KMS-11 (cell line): ENCODE data around the gene FHOD3.
A peak's percentile ranks its signal among the peaks of the same experiment; 100 is the strongest.

Experiments used
- H2AFZ ChIP-seq: fragments of 200-600 bp; sonication (generic); 2 replicates; pipeline ENCODE4 v1.6.1; 2016; ENCODE audit warnings: antibody characterized with exemption, mixed run types, low read depth
- H3K27ac ChIP-seq: fragments of 200-600 bp; sonication (generic); 2 replicates; pipeline ENCODE4 v1.6.1; 2016; ENCODE audit warnings: mild to moderate bottlenecking, mixed run types
- H3K27me3 ChIP-seq: fragments of 200-600 bp; sonication (generic); 2 replicates; pipeline ENCODE4 v1.6.1; 2017; ENCODE audit warnings: mild to moderate bottlenecking, low read depth, mixed run types, moderate library complexity; ENCODE audit not compliant: insufficient read depth
- H3K36me3 ChIP-seq: fragments of 200-600 bp; sonication (generic); 2 replicates; pipeline ENCODE4 v1.6.1; 2017; ENCODE audit warnings: mild to moderate bottlenecking, mixed run types; ENCODE audit not compliant: insufficient read depth
- H3K4me1 ChIP-seq: fragments of 200-600 bp; sonication (generic); 2 replicates; pipeline ENCODE4 v1.6.1; 2016; ENCODE audit warnings: mild to moderate bottlenecking, low read depth, mixed run types; ENCODE audit not compliant: poor library complexity, severe bottlenecking
- H3K4me2 ChIP-seq: fragments of 200-600 bp; sonication (generic); 2 replicates; pipeline ENCODE4 v1.7.0; 2016; ENCODE audit warnings: mild to moderate bottlenecking, mixed run types
- H3K4me3 ChIP-seq: fragments of 200-600 bp; sonication (generic); IDR thresholded peaks from 2 replicates; pipeline ENCODE4 v1.6.1; 2017; ENCODE audit warnings: low read depth, low read length, mixed read lengths; ENCODE audit not compliant: insufficient read depth
- H3K79me2 ChIP-seq: fragments of 200-600 bp; sonication (generic); 2 replicates; pipeline ENCODE4 v1.6.1; 2016; ENCODE audit warnings: low read depth, mixed run types; ENCODE audit not compliant: insufficient read depth
- H3K9ac ChIP-seq: fragments of 200-600 bp; sonication (generic); 2 replicates; pipeline ENCODE4 v1.6.1; 2016; ENCODE audit warnings: mild to moderate bottlenecking, mixed run types
- H4K20me1 ChIP-seq: fragments of 200-600 bp; sonication (generic); 2 replicates; pipeline ENCODE4 v1.6.1; 2016; ENCODE audit warnings: mild to moderate bottlenecking, mixed run types; ENCODE audit not compliant: insufficient read depth
- TF ChIP-seq, protein P1 (sequence below): fragments of 200-600 bp; sonication (generic); conservative IDR thresholded peaks from 2 replicates; pipeline ENCODE4 v1.6.1; 2017; ENCODE audit warnings: low read depth, mild to moderate bottlenecking, antibody characterized with exemption, low read length, moderate library complexity, mixed read lengths

FHOD3 gene

GRCh38 chr18:36297417-36298125 is at the start of gene FHOD3:
Gene FHOD3, plus strand, starts transcription at chr18:36297713. Its CDS starts 123 bp downstream, at chr18:36297836.
- H3K9ac ChIP-seq: peak within 1 kb of the TSS; percentile 55; the same call in 1 of the 2 replicates

GRCh38 chr18:36249392-36249791 is 48.1 kb upstream of the FHOD3 start:
- TF ChIP-seq, protein P1, sequence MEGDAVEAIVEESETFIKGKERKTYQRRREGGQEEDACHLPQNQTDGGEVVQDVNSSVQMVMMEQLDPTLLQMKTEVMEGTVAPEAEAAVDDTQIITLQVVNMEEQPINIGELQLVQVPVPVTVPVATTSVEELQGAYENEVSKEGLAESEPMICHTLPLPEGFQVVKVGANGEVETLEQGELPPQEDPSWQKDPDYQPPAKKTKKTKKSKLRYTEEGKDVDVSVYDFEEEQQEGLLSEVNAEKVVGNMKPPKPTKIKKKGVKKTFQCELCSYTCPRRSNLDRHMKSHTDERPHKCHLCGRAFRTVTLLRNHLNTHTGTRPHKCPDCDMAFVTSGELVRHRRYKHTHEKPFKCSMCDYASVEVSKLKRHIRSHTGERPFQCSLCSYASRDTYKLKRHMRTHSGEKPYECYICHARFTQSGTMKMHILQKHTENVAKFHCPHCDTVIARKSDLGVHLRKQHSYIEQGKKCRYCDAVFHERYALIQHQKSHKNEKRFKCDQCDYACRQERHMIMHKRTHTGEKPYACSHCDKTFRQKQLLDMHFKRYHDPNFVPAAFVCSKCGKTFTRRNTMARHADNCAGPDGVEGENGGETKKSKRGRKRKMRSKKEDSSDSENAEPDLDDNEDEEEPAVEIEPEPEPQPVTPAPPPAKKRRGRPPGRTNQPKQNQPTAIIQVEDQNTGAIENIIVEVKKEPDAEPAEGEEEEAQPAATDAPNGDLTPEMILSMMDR: no peak
- no peaks in the 10 kb centered on the region for H3K79me2 ChIP-seq
- no peaks in the 10 kb centered on the region for H4K20me1 ChIP-seq
- H3K4me2 ChIP-seq: no peak overlapping the region
- no peaks in the 10 kb centered on the region for H3K4me1 ChIP-seq
- no peaks in the 10 kb centered on the region for H3K27me3 ChIP-seq
- H3K36me3 ChIP-seq: no peaks in the 10 kb centered on the region; the same call in 1 of the 2 replicates
- H3K4me3 ChIP-seq: no peak overlapping the region
- no peak overlapping the region for H2AFZ ChIP-seq
- H3K9ac ChIP-seq: no peak overlapping the region
- H3K27ac ChIP-seq: no peak overlapping the region

More at GRCh38 chr18:36297417-36298125, at the start of gene FHOD3:
- peaks cover 3% of the 10 kb centered on the region; the same call in 1 of the 2 replicates for H3K27me3 ChIP-seq
- no peaks in the 10 kb centered on the region for H4K20me1 ChIP-seq
- H3K27ac ChIP-seq: no peak within 1 kb of the TSS
- TF ChIP-seq, protein P1: no peak
- peak within 1 kb of the TSS; percentile 95 for H3K4me2 ChIP-seq
- peak within 1 kb of the TSS; percentile 100 for H2AFZ ChIP-seq
- peaks cover 5% of the 10 kb centered on the region for H3K4me1 ChIP-seq
- no peaks in the 10 kb centered on the region for H3K36me3 ChIP-seq
- H3K79me2 ChIP-seq: no peaks in the 10 kb centered on the region
- H3K4me3 ChIP-seq: no peak within 1 kb of the TSS

DNA sequence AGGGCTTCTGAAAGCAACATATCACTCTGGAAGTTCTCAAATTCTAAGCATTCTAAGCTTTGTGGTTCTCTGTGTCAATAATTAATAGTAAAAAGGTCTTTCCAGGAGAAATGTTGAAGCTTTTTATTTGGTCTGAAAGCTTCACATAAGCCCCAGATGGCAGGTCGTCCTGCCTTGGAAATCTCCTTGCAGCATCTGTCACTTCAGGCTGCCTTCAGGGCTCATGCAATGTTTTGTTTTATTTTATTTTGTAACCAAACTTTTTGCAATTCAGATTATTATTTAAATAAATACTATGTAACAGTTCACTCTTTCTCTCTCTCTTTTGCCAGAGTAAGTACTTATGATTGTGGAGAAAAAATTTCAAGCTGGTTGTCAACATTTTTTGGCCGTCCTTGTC is 46.7 kb upstream of the FHOD3 start:
- Histone ChIP-seq H3K36me3 (no peaks in the 10 kb centered on the region; the same call in 1 of the 2 replicates), H2AFZ (no peak overlapping the region), H3K27ac (no peak overlapping the region), H3K9ac (no peak overlapping the region), H4K20me1 (no peaks in the 10 kb centered on the region), H3K27me3 (no peaks in the 10 kb centered on the region), H3K79me2 (no peaks in the 10 kb centered on the region), H3K4me1 (no peaks in the 10 kb centered on the region), H3K4me2 (no peak overlapping the region), H3K4me3 (no peak overlapping the region)
- TF ChIP-seq, protein P1: no peak

- Histone ChIP-seq H3K4me2 (no peak overlapping the region), H3K27me3 (no peaks in the 10 kb centered on the region), H3K27ac (no peak overlapping the region), H2AFZ (no peak overlapping the region), H3K36me3 (no peaks in the 10 kb centered on the region), H3K4me3 (no peak overlapping the region), H3K79me2 (no peaks in the 10 kb centered on the region), H4K20me1 (no peaks in the 10 kb centered on the region), H3K4me1 (no peaks in the 10 kb centered on the region), H3K9ac (no peak overlapping the region)
- TF ChIP-seq, protein P1: no peak
Measured at GRCh38 chr18:36255072-36255698, 42.3 kb upstream of the FHOD3 start.
